HG02759 (cell line): ENCODE data around the gene CTAG1B.
"Not testable (repeated sequence)": the region's sequence is repeated elsewhere in the genome, so short reads cannot be mapped to it uniquely, and the experiment has no call there.

ENCODE experiments used
- ATAC-seq: cut with Tn5 transposase; IDR thresholded peaks from one replicate; pipeline ENCODE4 v1.9.1; 2021; ENCODE audit warnings: mild to moderate bottlenecking, moderate library complexity; ENCODE audit not compliant: unreplicated experiment

The CTAG1B gene

DNA sequence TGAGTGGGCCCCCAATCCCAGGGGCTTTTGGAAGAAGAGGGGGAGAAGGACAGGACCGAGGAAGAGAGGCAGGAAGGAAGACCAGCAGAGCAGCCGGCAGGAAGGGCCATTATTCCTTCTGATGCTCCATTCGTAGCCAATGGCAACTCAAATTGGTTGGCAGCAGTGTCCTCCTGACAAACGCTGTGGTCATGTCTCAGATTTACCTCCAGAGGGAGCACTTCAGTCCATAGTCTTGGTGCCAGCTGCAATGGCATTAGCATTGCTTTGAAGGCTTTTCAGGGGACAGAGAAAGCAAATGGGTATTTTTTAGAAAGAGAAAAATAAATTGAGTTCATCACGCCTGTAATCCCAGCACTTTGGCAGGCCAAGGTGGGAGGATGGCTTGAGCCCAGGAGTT lies 9.9 kb upstream of the CTAG1B start:
- ATAC-seq = not testable (repeated sequence)

DNA sequence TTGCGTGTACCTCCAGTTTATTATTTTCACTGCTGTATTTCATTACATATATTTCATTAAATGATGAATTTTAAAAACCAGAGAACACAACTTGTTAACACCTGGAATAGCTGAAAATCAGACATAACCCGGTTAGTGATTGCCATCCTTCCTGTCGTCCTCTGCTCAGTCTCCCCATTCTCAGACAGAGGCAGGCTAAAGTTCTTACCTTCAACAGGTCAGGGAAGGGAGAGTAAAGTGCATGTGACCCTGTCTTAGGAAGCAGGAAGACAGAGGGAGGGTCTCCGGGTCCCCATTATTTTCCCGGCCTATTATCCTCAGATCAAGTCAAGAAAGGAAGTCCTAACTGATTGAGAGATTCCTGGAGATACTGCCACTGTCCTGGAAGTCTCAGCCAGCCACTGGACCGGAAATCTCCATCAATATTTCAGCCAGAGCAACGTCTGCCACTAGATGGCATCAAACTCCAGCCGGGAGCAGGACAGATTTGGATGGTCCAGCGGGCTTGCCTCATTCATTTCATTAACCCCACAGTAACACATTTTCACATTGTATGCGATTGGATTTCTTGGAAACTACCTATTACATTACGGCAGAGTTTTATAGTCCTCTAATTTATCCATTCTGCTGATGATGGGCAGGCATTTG lies 1.8 kb upstream of the CTAG1B start:
- not testable (repeated sequence) for ATAC-seq

DNA sequence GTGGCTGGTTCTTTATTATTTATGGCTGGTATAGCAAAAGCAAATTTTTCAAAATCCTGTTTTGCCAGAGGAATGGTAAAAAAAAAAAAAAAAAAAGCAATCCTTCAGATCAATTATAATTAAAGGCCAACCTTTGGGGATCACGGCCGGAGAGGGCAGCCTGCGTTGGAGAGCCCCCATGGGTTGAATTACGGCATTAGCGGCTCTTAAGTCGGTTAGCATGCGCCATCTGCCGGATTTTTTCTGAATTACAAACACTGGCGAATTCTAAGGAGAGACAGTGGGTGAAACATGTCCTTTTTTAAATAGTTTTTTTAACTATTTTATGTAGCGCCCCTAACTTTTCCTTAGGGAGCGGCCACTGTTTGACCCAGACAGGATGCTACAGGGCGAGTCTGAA lies 5.5 kb downstream of the CTAG1B start:
- not testable (repeated sequence) for ATAC-seq

DNA sequence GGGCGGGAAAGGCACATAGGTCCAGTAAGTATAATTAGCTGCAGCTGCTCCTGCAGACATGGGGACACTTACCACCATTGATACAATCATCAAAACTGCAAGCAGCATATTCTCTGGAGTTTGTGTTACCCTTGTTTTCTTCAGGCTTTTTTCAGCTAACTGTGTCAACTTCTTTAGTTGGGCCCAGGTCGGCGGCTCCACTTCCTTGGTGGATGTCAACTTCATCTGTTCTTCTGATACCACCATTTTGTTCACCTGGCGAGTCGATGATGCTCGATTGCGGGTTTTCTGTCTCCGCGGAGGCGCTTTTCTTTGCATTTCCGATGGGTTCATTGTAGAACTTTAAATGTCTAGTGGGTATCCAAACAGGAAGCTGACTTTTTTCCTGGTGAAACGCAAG lies 7.9 kb downstream of the CTAG1B start:
- ATAC-seq = not testable (repeated sequence)

DNA sequence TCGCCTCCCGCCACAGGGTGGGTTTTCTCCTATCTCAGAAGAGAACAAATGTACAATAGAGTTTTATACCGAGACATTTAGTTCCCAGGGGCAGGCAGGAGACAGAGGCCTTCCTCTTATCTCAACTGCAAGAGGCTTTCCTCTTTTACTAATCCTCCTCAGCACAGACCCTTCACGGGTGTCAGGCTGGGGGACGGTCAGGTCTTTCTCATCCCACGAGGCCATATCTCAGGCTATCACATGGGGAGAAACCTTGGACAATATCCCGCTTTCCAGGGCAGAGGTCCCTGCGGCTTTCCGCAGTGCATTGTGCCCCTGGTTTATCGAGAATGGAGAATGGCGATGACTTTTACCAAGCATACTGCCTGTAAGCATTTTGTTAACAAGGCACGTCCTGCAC lies 10.3 kb downstream of the CTAG1B start:
- not testable (repeated sequence) for ATAC-seq

DNA sequence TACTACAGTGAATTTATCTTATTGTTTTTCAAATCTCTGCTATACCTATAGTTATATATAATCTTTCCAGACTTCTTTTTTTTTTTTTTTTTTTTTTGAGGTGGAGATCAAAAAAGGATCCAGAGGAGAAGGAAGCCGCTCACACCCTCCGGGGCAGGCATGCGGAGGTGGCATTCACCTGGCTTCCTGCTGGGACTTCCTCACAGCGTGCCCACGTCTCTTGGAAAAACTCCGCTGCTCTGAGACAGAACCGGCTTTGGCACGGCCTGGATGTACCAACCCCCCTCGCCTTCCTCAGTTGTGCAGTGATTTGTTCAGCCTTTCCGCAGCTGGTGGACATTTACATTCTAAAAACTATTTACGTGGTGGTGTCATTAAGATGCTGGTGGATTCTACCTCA lies 11.1 kb downstream of the CTAG1B start:
- ATAC-seq = not testable (repeated sequence)

DNA sequence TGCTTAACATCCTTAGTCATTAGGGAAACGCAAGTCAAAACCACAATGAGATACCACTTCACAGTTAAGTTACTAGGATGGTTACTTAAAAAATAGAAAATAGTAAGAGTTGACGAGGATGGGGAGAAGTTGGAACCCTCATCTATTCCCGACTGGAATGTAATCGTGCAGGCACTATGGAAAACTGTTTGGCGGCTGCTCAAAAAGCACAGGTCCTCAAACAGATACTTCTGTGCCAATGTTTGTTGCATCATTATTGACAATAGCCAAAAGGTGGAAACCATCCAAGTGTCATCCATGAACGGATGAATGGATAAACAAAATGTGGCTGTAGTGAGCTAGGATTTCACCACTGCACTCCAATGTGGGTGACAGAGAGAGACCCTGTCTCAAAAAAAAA lies 11.7 kb downstream of the CTAG1B start:
- no peak for ATAC-seq

DNA sequence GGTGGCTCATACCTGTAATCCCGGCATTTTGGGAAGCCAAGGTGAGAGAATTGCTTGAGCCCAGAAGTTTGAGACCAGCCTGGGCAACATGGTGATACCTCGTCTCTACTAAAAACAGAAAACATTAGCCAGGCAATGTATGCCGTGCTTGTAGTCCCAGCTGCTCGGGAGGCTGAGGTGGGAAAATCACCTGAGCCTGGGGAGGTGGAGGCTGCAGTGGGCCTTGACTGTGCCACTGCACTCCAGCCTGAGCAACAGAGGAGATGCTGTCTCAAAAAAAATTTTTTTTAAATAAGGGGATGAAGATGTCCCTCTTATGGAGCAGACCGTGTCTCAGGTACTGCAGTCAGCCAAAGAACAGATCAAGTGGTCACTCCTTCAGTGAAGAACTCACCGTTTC lies 13.5 kb downstream of the CTAG1B start:
- ATAC-seq = no peak

DNA sequence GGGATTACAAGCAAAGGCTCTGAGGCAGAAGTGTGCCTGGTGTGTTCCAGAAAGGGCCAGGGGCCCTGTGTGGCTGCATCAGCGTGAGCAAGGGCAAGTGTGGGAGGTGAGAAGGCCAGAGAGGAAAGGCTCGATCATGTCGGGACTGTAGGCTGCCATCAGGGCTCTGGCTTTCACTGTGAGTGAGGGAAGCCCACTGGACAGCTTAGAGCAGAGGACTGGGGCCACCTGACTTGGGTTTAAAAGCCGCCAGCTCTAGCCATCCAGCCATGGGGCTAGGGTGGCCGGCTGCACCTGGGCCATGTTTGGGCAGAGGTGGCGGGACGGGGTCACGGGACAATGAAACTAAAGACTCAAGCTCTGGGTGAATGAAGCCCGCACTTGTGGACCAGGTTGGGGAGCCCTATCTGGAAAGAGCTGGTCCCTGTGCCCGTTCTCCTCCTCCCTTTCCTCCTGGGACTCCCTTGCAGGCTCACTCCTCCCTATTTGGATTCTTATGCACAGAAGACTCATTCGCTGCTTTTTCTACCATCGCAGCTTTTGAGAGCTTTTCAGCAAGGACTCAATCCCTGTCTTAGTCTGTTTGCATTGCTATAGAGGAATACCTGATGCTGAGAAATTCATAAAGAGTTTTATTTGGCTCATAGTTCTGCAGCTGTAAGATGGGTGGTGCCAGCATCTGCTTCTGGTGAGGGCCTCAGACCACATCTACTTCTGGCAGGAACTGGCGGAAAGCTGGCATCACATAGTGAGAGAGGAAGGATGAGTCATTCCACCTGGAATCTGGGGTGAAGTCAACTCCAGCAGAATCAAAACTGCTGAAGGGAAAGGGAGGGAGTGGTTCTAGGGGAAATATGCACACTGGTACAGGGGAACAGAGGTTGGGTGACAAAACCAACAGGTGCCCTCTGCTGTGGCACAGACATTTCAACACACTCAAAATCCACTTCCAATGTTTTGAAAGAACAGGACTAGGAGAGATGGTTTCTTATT lies 15.3 kb downstream of the CTAG1B start:
- no peak for ATAC-seq

DNA sequence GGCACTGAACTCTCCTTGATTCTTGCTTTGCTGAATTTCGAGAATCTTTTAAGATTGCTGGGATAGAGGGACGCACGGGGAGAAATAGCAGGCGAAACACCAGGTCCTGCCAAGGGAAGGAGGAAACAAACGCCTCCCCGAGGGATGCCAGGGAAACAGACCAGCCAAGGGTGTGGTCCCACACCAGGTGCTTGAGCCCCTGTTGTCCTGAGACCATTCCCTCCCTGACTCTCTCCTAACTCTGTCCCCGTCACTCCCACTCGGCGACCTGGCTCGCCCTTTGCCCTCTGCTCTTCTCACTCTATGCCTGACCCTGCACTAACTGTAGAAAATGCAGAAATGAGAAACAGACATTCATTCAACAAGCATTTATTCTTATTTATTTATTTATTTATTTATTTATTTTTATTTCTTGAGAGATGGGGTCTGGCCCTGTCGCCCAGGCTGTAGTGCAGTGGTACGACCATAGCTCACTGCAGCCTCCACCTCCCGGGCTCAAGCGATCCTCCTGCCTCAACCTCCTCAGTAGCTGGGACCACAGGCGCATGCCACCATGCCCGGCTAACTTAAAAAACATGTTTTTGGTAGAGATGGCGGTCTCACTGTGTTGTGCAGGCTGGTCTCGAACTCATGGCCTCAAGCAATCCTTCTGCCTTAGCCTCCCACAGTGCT lies 16.2 kb downstream of the CTAG1B start:
- no peak for ATAC-seq

DNA sequence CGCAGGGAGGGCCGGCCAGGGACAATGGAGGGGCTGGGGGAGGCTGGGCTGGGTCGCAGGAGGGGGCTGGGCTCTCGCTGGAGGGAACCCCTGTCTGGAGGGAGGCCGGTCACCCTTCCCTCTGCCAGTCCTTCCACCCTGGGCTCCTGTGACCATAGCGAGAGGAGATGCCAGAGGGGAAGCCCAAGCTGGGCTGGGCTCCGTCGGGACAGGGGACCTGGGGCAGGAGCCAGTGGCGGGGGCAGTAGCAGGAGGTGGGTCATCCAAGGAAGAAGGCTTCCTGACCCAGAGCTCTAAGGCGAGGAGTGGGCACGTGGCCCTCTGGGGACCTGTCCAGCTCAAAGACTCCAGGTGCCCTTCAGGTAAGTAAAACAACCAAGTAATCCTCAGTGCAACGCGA lies 16.9 kb downstream of the CTAG1B start:
- no peak for ATAC-seq

DNA sequence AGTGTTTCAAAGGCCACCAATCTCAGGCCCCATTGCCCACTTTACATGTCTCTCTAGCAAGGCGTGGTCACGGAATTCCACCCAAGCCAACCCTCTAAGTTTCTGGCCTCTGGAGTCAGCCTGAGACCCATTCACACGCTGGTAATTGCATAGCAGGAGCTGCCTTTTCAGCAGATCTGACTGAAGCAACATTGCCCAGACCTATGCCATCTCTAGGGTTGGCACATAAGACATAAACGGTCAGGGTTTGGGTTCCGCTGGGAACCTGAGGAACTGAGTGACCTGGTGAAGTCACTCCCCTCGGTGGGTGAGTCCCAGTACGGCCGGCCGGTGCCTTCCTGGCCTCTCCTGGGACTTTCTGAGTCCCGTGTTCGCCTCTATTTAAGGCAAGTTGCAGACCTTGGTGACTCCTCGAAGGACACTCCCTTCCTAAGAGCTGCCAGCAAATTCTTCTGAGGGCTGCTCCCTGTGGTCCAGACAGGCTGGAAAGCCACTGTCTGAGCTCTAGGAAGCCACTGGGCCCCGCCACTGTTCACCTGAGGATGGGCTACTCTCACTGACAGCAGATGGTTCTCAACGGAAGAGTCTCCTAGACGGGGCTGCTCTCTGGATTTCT lies 18.2 kb downstream of the CTAG1B start:
- ATAC-seq = no peak

DNA sequence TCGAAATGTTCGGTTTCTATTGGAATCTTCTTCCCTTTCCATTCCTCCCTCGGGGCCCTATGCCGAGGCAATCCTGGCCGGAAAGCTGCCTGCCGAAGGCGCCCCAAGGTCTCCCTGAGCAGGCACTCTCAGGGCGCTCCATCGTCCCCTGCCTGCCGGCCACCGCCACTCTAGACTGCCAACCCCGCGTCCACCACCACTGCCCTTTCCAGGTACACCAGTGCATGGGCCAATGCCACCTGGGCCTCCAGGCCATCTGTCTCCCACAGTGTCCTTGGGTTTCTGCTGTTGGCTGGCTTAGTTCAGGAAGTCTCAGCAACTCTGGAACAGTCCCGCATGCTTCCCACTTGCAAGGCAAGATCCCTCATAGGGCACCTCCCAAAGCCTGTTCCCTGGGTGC lies 19.6 kb downstream of the CTAG1B start:
- ATAC-seq = no peak

DNA sequence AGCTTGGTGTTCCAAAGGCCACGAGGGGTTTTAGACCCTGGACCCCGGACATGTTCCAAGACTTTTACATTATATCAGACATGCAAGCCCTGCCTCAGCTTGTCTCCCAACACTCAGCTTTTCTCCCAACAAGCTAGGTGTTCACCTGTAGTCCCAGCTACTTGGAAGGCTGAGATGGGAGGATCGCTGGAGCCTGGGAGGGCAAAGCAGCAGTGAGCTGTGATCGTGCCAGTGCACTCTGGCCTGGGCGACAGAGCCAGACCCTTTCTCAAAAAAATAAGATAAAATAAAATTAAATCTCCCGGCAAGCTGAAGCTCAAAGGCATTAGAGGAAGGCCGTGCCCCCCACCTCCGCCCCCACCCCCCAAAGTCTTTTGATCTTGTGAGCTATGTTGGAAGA lies 20.4 kb downstream of the CTAG1B start:
- ATAC-seq = no peak

DNA sequence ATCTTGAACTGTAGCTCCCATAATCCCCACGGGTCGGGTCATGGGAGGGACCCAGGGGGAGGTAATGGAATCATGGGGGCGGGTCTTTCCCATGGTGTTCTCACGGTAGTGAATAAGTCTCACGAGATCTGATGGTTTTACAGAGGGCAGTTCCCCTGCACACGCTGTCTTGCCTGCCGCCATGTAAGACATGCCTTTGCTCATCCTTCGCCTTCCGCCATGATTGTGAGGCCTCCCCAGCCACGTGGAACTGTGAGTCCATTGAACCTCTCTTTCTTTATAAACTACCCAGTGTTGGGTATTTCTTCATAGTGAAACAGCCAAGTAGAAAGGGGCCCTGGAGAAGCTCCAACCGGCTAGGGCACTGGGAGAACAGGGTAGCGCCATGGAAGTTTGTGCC lies 21.9 kb downstream of the CTAG1B start:
- no peak for ATAC-seq

DNA sequence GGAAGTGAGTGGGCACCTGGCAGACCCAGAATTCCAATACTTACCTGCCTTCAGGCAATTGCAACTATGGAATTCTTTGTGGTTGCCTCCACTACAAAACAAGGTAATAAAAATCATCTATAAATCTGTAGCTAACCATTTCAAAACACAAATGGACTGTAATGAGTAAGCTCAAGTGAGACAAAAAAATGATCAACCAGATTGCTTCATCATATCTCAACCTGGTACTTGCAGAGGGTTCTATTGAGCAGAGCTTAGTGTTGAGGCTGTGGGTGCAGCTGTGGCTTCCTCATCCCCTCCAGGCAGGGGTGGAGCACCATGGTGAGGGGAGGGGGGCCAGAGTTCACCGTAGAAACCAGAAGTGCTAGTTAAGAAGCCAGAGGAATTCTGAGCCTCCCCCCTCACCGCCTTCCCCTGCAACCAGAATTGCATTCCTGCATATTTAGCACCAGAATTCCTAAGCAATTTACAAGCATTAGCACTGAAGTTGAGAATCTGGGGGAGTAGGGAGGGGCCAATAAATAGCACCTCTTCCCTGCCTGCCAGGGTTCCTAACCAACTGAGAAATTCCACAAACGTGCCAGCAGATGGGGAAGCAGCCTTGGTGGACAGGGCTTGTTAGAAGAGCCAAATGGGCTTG lies 22.7 kb downstream of the CTAG1B start:
- ATAC-seq = no peak

DNA sequence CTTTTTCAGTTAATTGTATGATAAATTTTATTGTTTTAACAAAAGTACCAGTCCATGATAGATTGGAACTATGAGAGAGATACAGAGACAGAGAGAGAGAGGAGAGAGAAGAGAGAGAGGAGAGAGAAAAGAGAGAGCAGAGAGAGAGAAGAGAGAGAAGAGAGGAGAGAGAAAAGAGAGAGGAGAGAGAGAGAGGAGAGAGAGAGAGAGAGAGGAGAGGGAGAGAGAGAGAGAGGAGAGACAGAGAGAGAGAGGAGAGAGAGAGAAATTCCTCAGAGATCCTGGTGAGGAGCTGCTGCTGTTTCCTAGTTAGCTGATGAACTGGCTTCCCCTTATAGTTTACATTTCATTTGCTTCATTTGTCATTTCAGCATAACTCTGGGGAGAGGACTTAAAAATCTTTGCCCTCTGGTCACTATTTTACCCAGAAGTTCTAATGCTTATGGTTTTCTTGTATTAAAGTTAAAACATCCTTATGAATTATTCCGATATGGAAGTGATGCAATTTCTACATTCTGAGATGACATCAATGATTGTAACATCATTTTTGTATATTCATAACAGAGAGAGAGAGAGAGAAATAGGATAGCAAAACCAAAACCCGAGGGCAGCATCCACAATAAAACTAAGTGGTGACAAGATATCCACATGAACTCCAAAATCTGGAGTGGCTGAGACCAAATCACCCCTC lies 23.4 kb downstream of the CTAG1B start:
- no peak for ATAC-seq

DNA sequence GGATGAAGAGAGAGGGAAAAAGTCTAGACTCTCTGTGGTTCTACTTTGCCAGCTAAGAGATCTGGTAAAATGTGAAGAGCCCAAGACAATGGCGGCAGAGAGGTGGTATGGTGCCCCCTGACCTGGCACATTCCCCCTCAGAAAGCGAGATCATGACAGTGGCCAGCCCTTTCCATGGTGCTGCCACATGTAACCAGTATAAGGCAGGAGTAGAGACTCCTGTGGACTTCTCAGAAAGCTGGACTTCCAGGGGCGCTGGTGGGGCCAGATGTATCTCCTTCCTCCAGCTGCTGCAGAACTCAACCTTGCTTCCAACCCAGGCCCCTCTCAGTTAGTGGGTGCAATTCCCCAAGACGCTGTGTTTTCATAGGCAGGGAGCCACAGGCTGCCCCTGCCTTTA lies 24.6 kb downstream of the CTAG1B start:
- no peak for ATAC-seq

DNA sequence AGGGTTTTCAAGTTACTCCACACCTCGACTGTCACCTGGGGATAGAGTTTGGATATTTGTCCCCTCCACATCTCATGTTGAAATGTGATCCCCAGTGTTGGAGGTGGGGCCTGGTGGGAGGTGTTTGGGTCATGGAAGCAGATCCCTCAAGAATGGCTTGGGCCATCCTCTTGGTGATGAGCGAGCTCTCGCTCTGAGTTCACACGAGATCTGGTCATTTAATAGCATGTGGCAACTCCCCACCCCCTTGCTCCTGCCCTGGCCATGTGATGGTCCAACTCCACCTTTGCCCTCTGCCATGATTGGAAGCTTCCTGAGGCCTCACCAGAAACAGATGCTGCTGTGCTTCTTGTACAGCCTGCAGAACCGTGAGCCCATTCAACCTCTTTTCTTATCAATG lies 25.9 kb downstream of the CTAG1B start:
- ATAC-seq = no peak

DNA sequence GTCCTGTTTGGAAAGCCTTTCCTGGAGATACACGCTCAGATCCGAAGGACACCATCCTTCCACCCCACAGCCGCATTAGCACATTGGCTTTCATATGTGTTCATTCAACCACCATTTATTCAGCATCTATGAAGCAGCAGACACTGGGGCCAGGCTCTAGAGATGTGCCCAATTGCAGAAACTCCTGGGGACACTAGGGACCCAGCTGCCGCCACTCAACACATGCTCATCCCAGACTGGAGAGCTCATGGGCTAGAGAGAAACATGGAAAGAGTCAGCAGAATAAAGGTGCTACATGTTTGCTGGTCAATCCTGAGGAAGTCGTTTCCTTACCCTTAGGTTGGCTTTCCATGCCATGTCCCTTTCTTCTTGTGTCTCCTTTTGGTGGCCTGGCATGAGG lies 26.6 kb downstream of the CTAG1B start:
- no peak for ATAC-seq
